Cortex of kidney (tissue), 1 donor: ENCODE measurements around the gene COL18A1.

Source experiments
- DNase-seq: peaks from one replicate; lab custom pipeline; 2025; lab: John Stamatoyannopoulos, UW

Gene COL18A1

DNA sequence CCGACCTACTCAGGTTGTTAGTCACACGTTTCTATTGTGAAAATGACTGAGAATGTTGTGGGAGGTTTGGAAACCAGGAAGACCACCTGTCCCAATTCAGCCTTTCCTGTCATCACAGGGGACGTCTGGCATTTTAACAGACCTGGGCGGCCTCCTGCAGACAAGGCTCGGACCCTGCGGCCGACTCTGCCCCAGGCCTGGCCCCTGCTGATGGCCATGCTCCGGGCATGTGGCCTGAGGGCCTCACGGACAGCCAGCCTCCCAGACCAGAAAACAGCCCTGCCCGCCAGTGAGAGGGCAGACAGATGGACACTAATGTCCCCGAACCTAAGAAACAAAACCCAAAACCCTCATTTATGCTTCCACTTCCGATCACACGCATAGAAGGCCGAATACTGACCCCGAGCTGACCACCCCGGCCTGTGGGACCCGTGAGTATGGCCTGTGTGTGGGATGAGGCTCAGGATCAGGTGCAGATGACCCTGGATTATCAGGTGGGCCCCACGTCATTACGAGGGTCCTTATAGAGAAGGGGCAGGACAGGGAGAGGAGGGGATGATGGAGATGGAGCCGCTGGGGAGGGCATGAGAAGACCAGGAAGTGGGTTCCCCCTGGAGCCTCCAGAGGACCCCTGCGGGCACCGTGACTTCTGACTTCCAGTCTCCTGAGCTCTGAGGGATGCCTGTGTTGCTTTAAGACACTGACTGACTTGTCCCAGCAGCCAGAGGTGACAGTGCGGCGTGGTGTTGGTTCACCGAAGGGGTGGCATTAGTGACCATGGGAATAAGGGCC, 9.6 kb downstream of the COL18A1 start:
- DNase-seq: no peak

DNA sequence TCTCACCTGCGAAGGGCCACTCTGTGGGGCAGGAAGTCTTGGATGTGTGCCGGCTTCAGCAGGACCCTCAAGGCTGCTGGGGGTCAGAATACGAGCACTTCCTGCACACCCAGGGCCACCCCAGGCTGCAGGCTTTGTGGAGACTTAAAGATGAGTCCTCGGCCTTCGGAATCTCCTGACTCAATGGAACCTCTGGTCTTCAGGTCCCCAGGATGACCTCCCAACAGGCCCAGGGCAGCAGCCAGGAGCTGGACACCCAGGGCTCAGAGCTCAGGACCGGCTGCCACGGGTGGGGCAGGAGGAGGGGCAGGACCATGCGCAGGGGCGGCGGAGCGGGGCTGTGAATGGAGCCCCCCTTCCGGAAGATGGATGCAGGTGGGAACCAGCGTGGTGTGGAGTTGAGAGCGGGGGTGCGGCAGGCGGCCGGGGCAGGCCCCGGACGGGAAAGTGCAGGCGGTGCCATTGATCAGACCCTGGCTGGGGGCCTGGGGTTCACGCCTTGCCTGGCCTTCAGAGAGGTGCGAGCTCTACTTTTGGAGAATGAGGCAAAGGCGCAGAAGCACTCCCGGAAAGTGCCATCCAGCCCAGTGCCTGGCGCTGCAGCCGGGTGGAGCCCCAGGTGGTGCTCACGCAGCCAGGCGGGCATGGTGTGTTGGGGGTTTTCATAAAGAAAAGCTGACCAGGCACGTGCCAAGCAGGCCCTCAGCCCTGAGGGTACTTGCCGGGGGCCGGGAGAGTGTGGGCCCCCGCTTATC, 10.4 kb downstream of the COL18A1 start:
- no peak for DNase-seq

DNA sequence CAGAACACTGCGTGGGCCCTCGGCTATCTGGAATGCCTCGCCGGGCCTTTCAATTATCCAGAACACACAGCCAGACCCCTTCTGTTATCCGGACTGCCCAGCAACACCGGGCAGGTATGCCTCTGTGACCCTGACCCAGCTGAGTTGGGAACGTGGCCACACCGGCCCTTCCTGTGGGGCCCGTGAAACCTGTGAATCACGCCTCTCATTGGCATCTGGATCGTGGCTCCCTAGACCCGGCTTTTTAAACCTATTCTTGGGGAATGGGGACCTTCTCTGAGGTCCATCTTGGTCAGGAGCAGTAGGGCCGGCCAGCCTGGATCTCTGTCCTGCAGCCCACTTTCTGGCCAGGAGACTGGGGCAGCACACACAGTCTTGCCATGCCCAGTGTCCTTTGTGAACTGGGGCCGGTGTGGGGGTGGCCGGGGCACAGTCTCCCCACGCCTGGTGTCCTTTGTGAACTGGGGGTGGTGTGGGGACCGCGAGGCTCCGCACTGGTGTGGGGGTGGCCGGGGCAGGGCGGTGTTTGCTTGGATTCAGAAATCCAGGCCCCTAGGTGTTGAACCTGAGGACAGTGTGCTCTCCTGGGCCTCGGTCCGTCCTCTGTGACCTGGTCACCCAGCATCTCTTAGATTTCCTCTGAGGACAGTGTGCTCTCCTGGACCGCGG, 11.1 kb downstream of the COL18A1 start:
- no peak for DNase-seq

DNA sequence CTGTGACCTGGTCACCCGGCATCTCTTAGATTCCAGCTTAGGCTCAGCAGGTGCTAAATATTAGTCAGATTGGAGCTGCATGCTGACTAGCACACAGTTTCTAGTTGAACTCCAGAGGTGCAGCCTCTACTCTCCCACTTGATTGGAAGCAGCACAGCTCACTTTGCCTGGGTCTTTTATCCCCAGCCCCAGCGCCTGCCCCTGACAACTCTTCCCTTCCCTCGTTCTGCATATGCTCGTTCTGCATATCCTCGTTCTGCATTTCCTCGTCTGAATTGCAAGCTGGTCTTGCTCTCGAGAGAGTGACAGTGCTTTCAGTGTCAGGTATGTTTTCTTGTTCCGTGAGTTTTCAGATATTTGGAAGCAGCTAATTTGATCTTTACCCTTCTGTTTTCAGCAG, 11.7 kb downstream of the COL18A1 start:
- no peak for DNase-seq

DNA sequence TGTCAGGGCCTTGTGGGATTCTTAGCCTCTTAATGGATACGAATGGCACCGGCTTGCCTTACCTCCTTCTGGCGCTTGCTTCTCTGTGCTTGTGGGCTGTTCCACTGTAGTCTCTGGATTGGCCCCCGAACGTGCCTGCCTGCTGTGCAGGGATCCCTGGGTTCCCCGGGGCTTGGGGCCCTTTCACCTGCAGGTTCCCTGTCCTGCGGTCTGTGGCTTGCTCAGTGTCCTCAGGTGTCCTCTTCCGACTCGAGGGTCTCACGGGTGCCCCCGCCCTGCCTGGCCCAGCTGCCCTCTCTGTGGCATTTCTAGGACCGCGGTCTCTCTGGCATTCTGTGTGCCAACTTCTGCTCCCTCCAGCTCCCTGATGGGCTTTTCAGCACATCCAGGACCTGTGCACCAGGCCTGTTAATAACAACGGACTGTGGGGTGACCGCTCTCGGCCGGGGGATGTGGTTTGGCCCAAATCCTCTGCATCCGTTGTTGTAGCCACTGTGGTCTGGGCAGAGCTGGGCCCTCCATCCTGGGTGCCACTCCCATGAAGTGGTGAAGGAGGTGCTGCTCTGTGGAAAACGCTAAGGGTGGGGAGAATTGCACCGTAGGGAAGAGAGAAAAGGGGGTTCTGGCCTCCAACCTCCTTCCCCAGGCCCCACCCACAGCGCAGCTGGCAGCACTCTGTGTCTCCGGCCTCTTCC, 12.4 kb downstream of the COL18A1 start:
- no peak for DNase-seq

DNA sequence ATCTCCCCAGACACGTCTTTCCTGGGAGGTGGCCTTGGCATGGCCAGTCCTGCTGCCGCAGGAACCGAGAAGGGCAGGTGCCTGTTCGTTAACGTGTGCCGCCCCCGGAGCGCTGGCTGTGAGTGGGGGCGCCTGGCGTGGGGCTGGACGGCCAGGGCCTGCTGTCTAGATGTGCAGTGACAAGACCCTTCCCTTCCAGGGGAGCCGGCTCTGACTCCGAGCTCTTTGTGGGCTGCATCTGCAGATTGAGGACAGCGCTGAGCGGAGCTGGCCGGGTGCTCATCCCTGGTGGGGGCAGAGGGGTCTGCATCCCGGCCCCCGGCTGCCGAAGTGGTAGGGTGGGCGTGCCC, 13.0 kb downstream of the COL18A1 start:
- no peak for DNase-seq

DNA sequence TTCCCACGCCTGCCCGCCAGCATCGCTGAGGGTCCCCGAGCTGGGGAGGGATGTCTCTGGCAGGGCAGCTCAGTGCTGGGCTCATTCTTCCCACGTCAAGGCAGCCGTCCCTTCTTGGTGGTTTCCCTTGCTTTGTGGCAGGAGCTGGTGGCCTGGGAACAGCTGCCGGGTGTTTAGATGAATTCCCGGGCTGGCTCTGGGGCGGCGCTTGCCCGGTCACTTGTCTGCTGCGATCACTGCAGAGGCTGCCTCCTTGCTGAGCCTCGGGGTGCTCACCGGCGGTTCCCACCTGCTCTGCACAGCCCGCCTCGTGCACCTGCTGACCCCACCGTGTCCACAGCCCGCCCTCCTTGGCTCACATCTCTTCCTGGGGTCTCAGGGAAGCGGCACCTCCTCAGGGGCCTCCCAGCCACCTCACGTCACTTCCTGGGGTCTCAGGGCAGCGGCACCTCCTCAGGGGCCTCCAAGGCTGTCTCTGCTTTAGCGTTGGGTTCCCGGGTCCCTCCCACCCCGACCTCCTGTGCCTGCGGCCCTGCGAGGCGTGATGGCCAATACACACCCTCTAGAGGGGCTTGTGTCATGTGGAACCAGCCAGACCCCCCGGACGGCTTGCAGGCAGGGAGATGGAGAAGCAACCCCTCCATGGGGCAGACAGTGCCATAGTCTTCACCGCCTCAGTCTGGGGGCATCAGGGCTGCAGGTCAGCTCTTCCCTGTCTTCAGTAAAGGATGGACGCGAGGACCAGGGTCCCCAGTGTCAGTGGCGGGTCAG, 13.5 kb downstream of the COL18A1 start:
- DNase-seq: no peak

DNA sequence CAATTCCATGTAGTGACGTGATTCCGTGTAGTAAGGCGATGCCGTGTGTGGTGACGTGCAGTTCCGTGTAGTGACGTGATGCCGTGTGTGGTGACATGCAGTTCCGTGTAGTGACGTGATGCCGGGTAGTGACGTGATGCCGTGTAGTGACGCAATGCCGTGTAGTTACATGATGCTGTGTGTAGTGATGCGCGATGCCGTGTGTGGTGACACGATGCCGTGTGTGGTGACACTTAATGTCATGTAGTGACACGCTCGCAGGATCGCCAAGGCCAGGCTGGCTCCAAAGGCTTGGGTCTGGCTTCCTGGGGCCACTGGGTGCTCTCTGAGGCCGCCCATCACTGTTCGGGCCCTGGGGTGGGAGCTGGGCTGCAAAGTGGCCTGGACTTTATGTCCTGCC, 14.2 kb downstream of the COL18A1 start:
- DNase-seq: no peak

DNA sequence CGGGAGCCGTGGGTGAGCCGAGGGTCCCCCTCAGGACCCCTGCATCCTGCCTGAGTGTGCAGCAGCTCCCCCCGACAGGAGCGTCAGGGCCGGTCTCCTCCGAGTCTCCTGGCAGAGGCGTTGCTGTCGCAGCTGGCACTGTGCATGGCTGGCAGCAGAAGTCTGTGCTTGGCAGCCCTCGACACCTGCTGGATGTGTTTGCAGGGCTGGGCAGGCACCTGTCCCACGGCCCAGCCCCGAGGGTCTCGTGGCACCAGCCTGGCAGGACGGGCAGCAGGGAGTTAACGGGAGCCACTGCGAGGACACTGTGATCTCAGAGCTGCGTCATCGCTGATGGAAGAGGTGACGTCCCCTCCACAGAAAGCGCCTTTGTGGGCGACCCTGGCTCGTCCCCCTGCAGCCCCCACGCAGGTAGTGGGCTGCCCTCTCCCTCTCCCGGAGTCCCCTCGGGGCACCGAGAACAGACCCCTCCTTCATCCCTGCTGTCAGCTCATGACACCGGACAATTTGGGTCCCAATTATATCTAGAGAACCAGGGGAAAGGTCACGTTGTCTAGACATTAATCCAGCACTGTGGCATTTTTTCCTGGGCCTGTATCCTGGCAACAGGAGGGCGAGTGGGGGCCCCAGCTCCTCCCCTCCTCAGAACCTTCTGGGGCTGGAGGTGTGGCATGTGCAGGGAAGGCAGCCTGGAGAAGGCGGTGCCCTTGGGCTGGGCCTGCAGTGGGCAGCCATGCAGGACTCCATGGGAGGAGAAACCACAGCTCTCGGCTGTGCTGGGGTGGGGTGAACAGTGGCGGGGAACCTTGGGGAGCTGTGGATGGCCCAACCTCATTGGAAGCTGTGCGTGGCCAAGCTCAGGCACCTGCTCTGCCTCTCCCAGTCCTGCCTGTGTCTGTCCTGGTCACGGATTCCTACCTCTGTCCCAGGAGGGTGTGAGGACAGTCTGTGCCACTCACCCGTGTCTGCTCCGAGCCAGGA, 15.4 kb downstream of the COL18A1 start:
- no peak for DNase-seq

DNA sequence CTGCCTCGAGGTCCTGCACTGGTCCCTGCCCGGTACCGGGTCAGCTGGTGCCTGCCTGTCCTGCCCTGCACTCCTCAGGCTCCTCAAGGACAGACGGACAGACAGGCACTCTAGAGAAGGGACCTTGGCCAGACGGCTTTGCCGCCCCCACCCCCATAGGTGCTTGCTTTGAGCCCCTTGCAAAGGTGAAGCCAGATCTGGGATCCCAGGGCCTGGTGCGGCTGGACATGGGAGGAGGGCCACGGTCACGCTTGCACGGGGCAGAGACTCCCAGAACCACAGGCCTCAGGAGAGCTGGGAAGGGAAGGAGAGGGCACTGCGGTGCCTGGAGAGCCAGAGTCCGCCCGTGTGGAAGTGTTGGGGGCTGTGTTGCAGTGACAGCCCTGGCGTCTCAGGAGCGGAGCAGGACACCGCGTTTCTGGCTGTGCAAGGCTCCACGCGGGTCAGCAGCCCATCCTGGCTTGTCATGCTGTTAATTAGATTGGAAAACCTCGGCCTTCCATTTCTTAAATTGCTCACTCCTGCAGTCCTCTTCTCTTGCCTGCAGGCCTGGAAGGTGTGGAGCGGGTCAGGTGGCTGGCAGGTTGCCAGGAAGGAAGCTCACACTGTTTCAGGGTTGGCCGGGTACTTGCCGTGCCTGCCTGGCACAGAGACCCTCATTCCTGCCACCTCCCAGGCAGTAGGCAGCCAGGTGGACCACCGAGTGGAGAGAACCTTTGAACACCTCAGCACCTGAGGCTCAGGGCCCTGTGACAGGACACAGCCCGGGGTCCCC, 16.3 kb downstream of the COL18A1 start:
- no peak for DNase-seq

DNA sequence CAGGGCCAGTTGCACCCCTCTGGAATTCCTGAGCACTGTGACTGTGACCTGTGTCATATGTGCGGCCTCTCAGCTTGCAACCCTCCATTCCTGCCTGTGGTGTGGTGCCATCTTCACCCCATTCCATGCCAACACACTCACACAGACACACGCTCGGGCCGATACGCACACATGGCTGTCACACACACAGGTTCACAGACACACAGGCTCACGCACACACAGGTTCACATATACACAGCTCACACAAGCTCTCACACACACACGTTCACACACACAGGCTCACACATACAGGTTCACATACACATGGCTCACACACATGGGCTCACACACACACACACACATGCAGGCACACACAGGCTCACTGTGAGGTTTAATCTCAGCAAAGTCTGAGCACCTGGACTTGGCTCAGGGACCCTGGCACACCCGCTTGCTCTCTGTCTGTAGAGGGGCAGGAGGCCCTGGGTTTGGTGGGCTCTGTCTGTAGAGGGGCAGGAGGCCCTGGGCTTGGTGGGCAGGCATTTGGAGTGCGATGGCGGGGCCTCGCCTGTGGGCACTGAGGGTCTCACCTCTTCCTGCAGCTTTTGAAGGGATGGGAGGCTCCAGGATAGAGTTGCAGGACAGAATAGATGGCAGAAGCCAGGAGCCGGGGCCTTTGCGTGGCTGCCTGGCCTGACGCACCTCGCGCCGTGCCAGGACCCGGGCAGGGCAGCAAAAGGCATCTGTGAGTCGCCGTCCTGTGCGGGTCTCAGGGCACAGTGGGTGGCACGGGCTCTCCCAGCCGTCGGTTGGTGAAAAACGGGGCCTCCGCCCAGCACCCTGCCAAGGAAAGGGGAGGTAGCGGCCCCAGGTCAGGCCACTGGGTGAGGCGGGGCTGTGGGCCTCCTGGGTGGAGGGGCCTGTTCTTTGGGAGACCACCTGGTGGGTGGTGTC, 17.1 kb downstream of the COL18A1 start:
- DNase-seq: no peak

DNA sequence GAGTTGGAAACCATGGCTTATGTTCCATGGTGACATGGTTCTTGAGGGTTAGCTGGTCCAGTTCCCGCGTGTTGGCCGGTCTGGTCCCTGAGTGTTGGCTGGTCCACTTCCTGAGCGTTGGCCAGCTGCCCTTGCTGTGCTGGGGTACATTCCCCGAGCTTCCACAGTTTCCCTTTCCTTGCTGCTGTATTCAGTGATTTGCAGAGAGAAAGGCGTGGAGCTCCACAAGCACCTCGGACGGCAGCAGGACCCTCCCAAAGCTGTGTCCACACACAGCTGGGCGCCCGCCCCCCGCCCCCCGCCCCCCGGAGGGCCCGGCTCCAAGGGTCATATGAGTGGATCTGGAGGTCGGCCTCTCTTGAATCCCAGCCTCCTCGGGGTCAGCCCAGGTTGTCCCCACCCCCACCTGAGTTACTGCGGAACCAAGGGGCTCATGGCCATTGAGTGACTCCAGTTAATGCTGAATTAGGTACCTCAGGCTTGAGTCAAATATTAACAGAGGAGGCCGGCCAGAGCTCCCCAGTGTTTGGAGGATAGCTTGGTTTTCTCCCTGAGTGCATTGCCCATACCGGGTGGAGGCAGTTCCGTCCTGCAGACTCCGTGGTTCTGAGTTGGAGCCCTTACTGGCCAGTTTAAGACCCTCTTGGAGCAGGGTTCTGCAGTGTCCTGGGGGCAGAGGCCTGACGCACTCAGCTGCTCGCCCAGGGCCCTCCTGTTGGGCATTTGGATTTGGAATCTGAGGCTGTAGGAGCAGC, 18.4 kb downstream of the COL18A1 start:
- no peak for DNase-seq

DNA sequence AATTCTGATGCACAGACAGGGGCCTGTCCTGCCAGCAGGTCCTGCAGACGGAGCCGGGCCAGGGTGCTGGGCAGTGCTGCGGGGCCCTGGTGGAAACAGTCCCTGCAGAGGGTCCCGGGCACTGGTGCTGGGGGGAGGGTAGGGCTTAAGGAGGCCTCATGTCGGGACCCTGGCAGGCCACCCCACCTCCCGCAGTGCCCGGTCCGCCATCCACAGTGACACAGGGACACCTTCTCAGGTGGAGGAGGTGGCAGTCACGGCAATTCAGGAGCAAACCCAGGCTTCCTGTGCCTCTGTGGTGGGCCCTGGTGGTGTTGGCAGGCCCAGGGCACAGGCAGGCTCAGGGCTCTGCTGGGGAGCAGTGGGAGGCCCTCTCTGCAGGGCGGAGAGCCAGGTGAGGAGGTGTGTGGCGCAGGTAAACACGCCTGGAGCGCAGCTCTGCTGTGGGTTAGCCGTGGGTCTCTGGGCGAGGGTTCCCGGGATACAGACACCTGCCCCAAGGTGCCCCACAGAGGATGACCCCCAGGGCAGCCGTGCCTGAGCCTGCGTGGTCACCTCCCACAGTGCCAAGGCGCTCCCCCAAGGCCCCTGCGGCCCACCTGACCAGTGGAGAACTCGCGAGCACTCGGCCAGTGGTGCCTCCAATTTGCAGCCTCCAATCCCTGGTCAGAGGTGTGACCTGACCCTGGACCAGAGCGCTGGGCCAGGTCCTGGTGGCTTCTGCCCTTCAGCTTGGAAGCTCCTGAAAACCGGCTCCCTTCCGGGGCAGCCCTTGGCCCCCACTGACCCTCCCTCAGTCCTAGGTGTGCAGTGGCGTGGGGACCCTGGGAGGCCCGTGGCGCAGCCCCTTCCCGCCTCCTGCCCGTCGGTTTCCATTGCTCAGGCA, 19.2 kb downstream of the COL18A1 start:
- no peak for DNase-seq

DNA sequence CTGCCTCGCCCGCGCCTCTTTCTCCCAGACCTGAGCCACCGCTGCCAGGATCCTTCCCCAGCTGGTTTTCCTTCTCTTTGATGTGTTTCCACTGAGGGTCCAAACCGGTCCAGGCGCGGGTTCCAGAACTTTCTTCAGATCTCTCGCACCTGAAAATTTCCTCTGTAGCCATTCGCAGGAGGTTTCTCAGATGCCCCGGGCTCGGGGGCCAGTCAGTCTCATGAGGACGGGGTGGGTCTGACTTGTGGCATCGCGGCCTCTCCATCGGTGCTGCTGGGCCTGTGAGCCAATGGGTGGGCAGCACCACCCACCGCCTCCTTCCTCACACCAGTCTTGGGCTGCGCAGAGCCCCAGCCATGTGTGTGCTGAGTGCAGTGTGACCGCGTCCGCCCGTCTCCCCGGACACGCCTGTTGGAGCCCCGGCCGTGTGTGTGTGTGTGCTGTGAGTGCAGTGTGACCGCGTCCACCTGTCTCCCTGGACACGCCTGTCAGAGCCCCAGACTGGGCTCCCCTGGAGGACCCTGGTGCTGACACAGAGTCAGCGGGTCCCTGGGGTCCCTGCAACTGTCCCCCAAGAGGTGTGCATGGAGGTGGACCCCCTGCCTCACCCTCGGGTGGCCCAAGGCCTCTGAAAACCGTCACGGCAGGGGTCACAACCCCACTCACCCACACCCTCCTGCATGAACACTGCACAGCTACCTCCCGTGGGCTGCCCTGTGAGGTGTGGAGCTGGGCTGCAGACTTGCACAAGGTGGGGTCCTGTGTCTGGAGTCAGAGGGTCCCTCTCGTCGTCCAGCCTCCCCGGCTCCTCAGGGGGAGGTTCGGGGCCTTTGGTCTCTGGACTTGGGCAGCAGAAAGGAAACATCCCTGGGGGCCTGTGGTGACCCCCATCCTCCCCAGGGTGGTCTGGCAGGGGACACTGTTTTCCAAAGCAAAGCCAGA, 20.2 kb downstream of the COL18A1 start:
- DNase-seq: no peak
